Mononuclear cell (primary cell): ENCODE results near the gene HSPA8. TPM values are rescaled to one million over a fixed set of nuclear protein-coding genes. Genes with fewer than 3 reads are reported as not detected.

Source experiments
- H3K27me3 ChIP-seq: 2 replicates; pipeline ENCODE4 v1.6.0; 2011; ENCODE audit warnings: low read length, control low read depth; ENCODE audit not compliant: insufficient read depth
- H3K4me1 ChIP-seq: 2 replicates; pipeline ENCODE4 v1.5.1; 2011; ENCODE audit warnings: mild to moderate bottlenecking, low read length, control low read depth; ENCODE audit not compliant: insufficient read depth
- H3K4me3 ChIP-seq: 2 replicates; pipeline ENCODE4 v1.5.1; 2011; ENCODE audit warnings: mild to moderate bottlenecking, low read length, moderate library complexity
- H3K9me3 ChIP-seq: 2 replicates; pipeline ENCODE4 v1.5.1; 2011; ENCODE audit warnings: low read depth, mild to moderate bottlenecking, control low read depth, low read length
- total RNA-seq: library from RNA; depleted of rRNA; stranded (reverse); fragments of >200 nt; gene quantifications from one replicate; pipeline ENCODE4 v1.2.3, GENCODE V29; 2012

Gene HSPA8
- total RNA-seq, 1 donor, result 1,405 TPM

DNA sequence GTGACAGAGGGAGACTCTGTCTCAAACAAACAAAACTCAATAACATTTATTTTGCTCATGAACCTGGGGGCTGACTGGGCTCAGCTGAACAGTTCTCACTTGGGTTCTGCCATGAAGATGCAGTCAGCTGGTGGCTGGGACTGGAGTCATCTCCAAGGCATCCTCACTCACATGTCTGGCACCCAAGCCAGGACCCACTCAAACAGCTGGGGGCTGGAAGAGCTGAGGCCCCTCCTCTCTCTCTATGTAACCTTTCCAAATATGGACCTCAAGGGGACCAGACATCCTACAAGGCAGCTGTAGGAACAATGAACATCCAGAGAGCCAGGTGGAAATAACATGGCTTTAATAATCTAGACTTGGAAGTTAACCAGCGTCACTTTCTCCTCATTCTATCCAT is 16.8 kb downstream of the HSPA8 start:
- H3K9me3 ChIP-seq, result no peaks in the 10 kb centered on the region
- H3K27me3 ChIP-seq, result no peaks in the 10 kb centered on the region
- no peak overlapping the region for H3K4me3 ChIP-seq
- no peaks in the 10 kb centered on the region for H3K4me1 ChIP-seq

DNA sequence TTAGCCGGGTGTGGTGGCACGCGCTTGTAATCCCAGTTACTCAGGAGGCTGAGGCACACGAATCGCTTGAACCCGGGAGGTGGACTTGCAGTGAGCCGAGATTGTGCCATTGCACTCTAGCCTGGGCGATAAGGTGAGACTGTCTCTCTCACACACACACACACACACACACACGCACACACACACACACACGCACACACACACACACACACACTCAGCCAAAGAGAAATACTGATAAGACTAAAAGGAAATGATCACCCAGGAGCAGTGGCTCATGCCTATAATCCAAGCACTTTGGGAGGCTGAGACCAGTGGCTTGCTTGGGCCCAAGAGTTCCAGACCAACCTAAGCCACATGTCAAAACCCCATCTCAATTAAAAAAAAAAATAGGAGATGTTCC is 20.8 kb downstream of the HSPA8 start:
- H3K9me3 ChIP-seq, result no peaks in the 10 kb centered on the region
- no peaks in the 10 kb centered on the region for H3K4me1 ChIP-seq
- no peak overlapping the region for H3K4me3 ChIP-seq
- H3K27me3 ChIP-seq, result no peaks in the 10 kb centered on the region

GRCh38 chr11:123040111-123040432 is 21.9 kb downstream of the HSPA8 start:
- H3K9me3 ChIP-seq, result no peaks in the 10 kb centered on the region
- no peaks in the 10 kb centered on the region for H3K27me3 ChIP-seq
- H3K4me3 ChIP-seq, result no peak overlapping the region
- no peaks in the 10 kb centered on the region for H3K4me1 ChIP-seq

DNA sequence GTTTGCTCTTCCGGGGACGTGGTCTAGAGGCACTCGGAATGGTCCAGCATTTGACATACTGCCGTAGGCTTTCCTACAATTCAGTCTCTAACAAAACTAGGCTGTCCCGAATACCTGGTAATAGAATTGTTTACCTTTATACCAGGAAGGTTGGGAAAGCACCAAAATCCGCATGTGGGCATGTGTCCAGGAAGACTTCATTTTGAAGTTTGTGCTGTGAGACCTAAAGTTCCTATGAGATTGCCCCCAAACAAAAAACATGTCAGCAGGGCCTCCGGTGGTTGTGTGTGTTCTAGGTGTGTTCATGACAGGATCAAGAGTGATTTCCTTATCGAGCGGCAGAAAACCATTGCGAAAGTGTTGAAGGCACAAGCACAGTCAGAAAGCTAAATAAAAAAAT is 26.1 kb downstream of the HSPA8 start:
- Histone ChIP-seq H3K4me1 (peaks cover 5% of the 10 kb centered on the region), H3K4me3 (no peak overlapping the region), H3K9me3 (no peaks in the 10 kb centered on the region), H3K27me3 (no peaks in the 10 kb centered on the region)

- H3K4me1 ChIP-seq, result peaks cover 5% of the 10 kb centered on the region
- H3K9me3 ChIP-seq, result no peaks in the 10 kb centered on the region
- H3K27me3 ChIP-seq, result no peaks in the 10 kb centered on the region
- H3K4me3 ChIP-seq, result no peak overlapping the region
These were observed 27.3 kb downstream of the HSPA8 start for GRCh38 chr11:123034597-123034996.

DNA sequence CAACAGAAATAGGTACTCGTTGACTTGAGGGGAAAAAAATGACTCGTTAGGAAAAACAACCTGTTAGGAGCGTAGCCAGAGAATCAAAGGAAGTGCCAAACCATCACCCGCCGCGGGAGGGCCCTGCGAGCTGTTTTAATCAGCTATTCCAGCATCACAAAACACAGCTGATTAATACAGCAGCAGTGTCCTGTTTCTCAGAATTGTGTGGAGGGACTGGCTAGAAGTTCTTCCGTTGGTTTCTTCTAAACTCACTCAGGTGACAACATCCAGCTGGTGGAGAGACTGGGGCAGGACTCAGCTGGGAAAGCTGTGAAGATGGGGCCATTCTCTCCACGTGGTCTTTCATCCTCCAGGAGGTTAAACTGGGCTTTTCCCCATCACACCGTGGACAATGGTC is 28.0 kb downstream of the HSPA8 start:
- peaks cover 5% of the 10 kb centered on the region for H3K4me1 ChIP-seq
- H3K27me3 ChIP-seq, result no peaks in the 10 kb centered on the region
- H3K9me3 ChIP-seq, result no peaks in the 10 kb centered on the region
- H3K4me3 ChIP-seq, result no peak overlapping the region

DNA sequence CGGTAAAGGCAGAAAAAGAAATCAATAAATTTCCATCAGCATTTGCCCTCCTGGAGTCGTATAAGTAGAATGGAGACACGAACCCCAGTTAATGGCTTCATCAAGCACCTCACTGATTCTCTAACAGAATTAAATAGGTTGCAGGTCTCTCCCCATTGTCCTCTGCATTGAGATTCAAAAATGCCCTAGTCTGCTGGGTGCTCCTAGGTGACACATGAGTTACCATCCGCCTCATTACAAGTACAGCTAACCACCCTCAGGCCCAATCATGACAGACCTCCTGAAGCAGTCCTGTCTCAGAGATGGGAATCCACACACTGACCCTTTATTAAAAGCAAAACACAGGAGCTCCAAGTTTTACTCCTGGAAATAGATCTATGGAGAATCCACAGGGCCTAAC is 31.4 kb downstream of the HSPA8 start:
- Histone ChIP-seq H3K4me3 (no peak overlapping the region), H3K27me3 (no peaks in the 10 kb centered on the region), H3K4me1 (peaks cover 9% of the 10 kb centered on the region), H3K9me3 (no peaks in the 10 kb centered on the region)

DNA sequence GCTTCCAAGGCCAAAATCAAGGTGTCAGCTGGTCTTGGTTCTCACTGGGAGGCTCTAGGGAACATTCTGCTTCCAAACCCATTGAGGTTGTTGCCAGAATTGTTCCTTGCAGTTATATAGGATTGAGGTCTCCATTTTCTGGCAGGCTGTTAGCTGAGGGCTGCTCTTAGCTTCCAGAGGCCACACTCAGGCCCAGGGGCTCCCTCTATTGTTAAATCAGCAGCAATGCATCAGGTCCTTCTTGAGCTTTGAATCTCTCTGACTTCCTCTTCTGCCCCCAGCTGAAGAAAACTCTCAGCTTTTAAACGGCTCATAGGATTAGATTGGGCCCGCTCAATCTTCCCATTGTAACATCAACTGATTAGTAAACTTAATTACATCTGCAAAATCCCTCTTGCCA is 41.0 kb downstream of the HSPA8 start:
- H3K4me1 ChIP-seq, result peaks cover 1% of the 10 kb centered on the region
- H3K4me3 ChIP-seq, result no peak overlapping the region
- no peaks in the 10 kb centered on the region for H3K9me3 ChIP-seq
- no peaks in the 10 kb centered on the region for H3K27me3 ChIP-seq

DNA sequence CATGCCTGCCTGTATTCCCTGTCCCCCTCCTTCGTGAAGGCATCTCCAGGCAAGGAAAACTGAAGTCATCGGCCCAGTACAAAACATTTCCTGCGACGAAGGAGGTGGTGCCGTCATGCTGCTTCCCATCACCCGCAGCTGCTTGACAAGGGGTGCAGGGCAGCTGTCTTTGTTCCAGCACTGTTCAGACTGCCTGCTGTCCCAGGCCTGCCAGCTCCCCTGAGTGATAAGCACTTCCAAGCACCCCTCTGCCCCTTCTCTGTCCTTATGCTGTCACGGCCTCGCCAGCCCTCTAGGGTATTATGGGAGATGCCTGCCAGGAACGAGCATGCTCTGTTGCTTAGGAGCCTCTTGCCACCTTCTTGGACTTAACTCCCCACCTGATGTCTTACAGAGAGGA is 43.2 kb downstream of the HSPA8 start:
- Histone ChIP-seq H3K9me3 (no peaks in the 10 kb centered on the region), H3K27me3 (no peaks in the 10 kb centered on the region), H3K4me1 (no peaks in the 10 kb centered on the region), H3K4me3 (no peak overlapping the region)

- H3K4me3 ChIP-seq, result no peak overlapping the region
- no peaks in the 10 kb centered on the region for H3K9me3 ChIP-seq
- H3K27me3 ChIP-seq, result no peaks in the 10 kb centered on the region
- no peaks in the 10 kb centered on the region for H3K4me1 ChIP-seq
These were observed 50.4 kb downstream of the HSPA8 start for GRCh38 chr11:123011510-123011909.

Other genes starting within 250 kb of the HSPA8 start
- gene CRTAM, start 223.6 kb downstream of the HSPA8 start, total RNA-seq, result 5.7 TPM
- gene JHY, start 179.4 kb downstream of the HSPA8 start, total RNA-seq, result 2.3 TPM
- not detected for gene BSX, start 80.3 kb downstream of the HSPA8 start, total RNA-seq
- gene CLMP, start 133.1 kb upstream of the HSPA8 start, total RNA-seq, result 0.10 TPM